ENCODE measurements around the gene TBC1D4.

DNA sequence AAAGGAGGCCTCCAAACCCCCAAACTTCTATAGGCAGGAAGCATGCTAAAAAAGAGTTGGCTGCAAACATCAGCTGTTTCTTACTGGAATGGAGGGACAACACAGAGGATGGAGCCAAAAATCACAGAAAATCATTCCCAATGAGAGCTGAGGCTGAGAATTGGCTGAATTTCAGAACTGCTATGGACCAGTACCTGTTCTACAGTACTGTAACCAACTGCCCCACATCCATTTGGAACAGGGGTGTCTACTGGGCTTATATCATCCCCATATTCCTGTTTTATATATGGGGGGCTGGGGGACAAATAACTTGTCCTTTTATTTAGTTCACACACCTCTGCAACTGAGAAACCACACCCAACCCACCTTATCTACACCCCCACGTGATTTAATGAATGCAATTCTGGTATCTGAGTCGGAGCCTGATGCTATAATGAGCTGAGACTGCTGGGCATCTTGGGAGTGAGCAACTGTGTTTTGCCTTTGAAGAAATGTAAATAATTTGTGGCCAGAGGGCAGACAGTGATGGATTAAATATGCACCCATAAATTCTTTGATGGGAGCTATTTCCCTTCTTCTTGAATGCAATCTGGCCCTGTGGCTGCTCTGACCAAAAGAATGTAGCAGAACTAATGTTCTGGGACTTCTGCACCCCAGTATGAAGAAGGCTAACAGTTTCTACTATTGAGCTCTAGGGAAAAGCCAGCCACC lies 82.6 kb downstream of the TBC1D4 start:
- TF ChIP-seq, protein P1, sequence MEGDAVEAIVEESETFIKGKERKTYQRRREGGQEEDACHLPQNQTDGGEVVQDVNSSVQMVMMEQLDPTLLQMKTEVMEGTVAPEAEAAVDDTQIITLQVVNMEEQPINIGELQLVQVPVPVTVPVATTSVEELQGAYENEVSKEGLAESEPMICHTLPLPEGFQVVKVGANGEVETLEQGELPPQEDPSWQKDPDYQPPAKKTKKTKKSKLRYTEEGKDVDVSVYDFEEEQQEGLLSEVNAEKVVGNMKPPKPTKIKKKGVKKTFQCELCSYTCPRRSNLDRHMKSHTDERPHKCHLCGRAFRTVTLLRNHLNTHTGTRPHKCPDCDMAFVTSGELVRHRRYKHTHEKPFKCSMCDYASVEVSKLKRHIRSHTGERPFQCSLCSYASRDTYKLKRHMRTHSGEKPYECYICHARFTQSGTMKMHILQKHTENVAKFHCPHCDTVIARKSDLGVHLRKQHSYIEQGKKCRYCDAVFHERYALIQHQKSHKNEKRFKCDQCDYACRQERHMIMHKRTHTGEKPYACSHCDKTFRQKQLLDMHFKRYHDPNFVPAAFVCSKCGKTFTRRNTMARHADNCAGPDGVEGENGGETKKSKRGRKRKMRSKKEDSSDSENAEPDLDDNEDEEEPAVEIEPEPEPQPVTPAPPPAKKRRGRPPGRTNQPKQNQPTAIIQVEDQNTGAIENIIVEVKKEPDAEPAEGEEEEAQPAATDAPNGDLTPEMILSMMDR (IDR thresholded peaks at IDR 0.05 in 4 of 5, conservative IDR thresholded peaks at IDR 0.05 in 1 of 5), result no peak
- TF ChIP-seq POLR2A (IDR thresholded peaks at IDR 0.05), result no peak
